ENCODE measurements around the gene BARX1.

BARX1 gene

GRCh38 chr9:93916358-93916757, 38.8 kb downstream of the BARX1 start:
- no peak for TF ChIP-seq CTCF (conservative IDR thresholded peaks at IDR 0.05; ENCODE audit: low read length)
- DNase-seq (ENCODE audit: low read depth): no peak
- H3K4me3 ChIP-seq (ENCODE audit: low read length): no peak overlapping the region

DNA sequence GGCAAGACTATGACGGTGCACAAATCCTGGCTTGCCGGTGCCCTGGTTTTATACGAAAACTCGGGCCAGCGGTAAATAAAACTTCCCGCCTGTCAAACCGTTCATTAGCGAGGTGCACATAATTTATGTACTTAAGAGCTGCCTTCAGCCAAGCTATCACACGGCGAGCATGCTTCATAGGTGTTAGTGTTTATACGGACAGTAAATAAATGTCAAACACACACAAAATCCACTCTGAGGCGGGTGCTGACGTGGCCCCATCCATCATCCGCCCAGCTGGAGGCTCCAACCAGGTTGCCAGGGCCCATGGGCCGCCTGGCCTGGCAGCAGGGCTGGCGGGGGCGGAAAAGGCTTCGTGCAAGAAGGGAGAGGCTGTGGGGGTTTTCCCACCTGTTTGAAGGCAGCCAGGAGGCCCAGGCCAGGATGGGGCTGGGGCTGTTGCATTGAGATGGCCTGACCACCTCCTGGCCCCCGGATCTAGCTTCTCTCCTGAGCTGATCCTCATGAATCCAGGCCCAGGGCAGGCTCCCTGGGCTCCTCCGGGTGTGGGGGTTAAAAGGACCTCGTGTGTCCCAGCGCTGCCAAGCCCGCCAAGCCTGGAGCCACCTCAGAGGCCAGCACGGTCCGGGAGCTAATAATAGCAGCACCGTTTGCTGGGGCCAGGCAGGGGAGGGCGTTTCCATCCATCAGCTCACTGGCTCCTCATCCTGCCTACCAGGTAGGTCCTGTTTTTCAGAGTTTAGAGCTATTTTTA, 43.2 kb downstream of the BARX1 start:
- DNase-seq (ENCODE audit: low read depth): no peak
- TF ChIP-seq CTCF (conservative IDR thresholded peaks at IDR 0.05; ENCODE audit: low read length): no peak
- H3K4me3 ChIP-seq (ENCODE audit: low read length): no peak overlapping the region

DNA sequence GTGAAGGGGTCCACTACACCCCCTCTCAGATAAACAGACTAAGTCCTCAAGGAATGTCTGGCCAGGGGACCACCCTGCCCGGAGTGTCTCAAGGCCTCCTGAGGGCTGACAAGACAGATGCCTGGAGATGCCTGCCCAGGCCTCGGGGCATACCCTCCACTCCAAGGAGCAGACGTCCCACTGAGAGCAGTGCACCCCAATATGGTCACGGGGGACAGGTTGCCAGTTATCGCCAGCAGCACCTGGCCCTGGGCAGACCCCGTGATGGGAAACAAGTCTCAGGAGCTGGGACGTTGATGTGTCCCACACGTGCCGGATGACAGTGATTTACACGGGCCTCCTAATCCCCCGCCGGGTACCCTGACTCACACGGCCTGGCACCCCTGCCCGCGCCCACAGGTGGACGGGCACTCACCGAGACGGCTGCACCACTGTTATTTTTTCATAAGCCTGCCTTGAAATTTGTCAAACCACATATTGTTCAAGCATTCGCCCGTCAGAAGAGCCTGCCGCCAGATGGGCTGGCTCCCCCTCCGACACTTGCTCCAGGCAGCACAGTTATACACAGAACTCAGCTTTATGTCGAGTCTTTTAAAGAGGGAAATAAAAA, 43.9 kb downstream of the BARX1 start:
- H3K4me3 ChIP-seq (ENCODE audit: low read length): no peak overlapping the region
- no peak for DNase-seq (ENCODE audit: low read depth)
- no peak for TF ChIP-seq CTCF (conservative IDR thresholded peaks at IDR 0.05; ENCODE audit: low read length)

- DNase-seq (ENCODE audit: low read depth): no peak
- no peak for TF ChIP-seq CTCF (conservative IDR thresholded peaks at IDR 0.05; ENCODE audit: low read length)
- H3K4me3 ChIP-seq (ENCODE audit: low read length): no peak overlapping the region
Measured at GRCh38 chr9:93910598-93910997, 44.6 kb downstream of the BARX1 start.

DNA sequence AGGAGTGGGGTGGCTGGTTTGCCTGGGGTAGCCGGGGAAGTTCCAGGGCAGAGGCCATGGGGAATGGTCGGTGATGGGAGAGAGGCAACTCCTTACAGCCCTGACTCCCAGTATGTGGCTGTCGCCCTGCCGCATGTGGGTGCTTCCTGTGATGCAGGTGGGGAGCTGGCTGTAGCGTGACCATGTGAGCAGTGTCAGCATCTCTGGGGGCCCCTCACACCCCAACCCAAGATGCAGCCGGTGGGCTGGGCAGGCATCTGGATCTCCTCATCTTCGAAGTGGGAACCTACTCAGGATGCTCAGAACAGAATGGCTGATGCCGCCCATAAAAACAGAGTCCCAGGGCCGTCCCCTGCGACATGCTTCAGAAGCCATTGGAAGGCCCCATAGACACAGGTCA, 45.0 kb downstream of the BARX1 start:
- H3K4me3 ChIP-seq (ENCODE audit: low read length): no peak overlapping the region
- no peak for TF ChIP-seq CTCF (conservative IDR thresholded peaks at IDR 0.05; ENCODE audit: low read length)
- no peak for DNase-seq (ENCODE audit: low read depth)

GRCh38 chr9:93909242-93909616, 45.9 kb downstream of the BARX1 start:
- no peak overlapping the region for H3K4me3 ChIP-seq (ENCODE audit: low read length)
- no peak for TF ChIP-seq CTCF (conservative IDR thresholded peaks at IDR 0.05; ENCODE audit: low read length)
- no peak for DNase-seq (ENCODE audit: low read depth)

- H3K4me3 ChIP-seq (ENCODE audit: low read length): no peak overlapping the region
- no peak for TF ChIP-seq CTCF (conservative IDR thresholded peaks at IDR 0.05; ENCODE audit: low read length)
- no peak for DNase-seq (ENCODE audit: low read depth)
Measured at GRCh38 chr9:93908591-93909241, 46.4 kb downstream of the BARX1 start.
